PC-9 (cell line): ENCODE data around the gene EXOSC5. TPM values are rescaled to one million over a fixed set of nuclear protein-coding genes. Genes with fewer than 3 reads are reported as not detected.

Experiments
- BruUV-seq: library from RNA; stranded (reverse); fragments of 400-500 nt; replicated peaks from 2 replicates; lab custom pipeline; 2021; lab: Mats Ljungman, UMichigan
- CTCF ChIA-PET: fragments of 300-600 bp; sonication (Branson Sonifier 250); formaldehyde crosslinking; loops from one replicate; lab custom pipeline; 2022; ENCODE audit warnings: antibody characterized with exemption; lab: Charles Lee
- POLR2A ChIA-PET: fragments of 300-600 bp; sonication (Branson Sonifier 250); formaldehyde crosslinking; loops from one replicate; lab custom pipeline; 2022; ENCODE audit warnings: antibody characterized with exemption; ENCODE audit not compliant: unreplicated experiment; lab: Charles Lee
- DNase-seq, 2 experiments: peaks; one replicate each; pipeline versions ENCODE4 v3.0.0 to v3.0.0-alpha.2; 2015 to 2022; ENCODE audit warnings: mixed read lengths in 1 of 2
- H2AFZ ChIP-seq: fragments of 200-600 bp; sonication (generic); 2 replicates; pipeline ENCODE4 v1.8.1; 2017; ENCODE audit warnings: antibody characterized with exemption
- H3F3A ChIP-seq: fragments of 200-600 bp; sonication (generic); 2 replicates; pipeline ENCODE4 v1.8.1; 2017; ENCODE audit warnings: antibody characterized with exemption, mild to moderate bottlenecking, low read depth; ENCODE audit not compliant: insufficient read depth
- H3K27ac ChIP-seq: fragments of 200-600 bp; sonication (generic); 2 replicates; pipeline ENCODE4 v1.6.1; 2016; ENCODE audit warnings: mixed run types
- H3K27me3 ChIP-seq: fragments of 200-600 bp; sonication (generic); 2 replicates; pipeline ENCODE4 v1.6.1; 2016; ENCODE audit warnings: low read depth, mixed run types; ENCODE audit not compliant: insufficient read depth
- H3K36me3 ChIP-seq: fragments of 200-600 bp; sonication (generic); 2 replicates; pipeline ENCODE4 v1.6.1; 2016; ENCODE audit warnings: low read depth, mixed run types
- H3K4me1 ChIP-seq: fragments of 200-600 bp; sonication (generic); replicated peaks from 2 replicates; pipeline ENCODE4 v1.6.1; 2016; ENCODE audit warnings: mixed run types; ENCODE audit not compliant: insufficient read depth
- H3K4me2 ChIP-seq: fragments of 200-600 bp; sonication (generic); 2 replicates; pipeline ENCODE4 v1.6.1; 2017; ENCODE audit warnings: mixed run types
- H3K4me3 ChIP-seq: fragments of 200-600 bp; sonication (generic); 2 replicates; pipeline ENCODE4 v1.6.1; 2016; ENCODE audit warnings: mixed run types
- H3K79me2 ChIP-seq: fragments of 200-600 bp; sonication (generic); 2 replicates; pipeline ENCODE4 v1.6.1; 2017; ENCODE audit warnings: low read depth, mixed run types
- H3K9me2 ChIP-seq: fragments of 200-600 bp; sonication (generic); 2 replicates; pipeline ENCODE4 v1.8.1; 2017; ENCODE audit warnings: mild to moderate bottlenecking; ENCODE audit not compliant: insufficient read depth
- H3K9me3 ChIP-seq: fragments of 200-600 bp; sonication (generic); 2 replicates; pipeline ENCODE4 v1.8.1; 2016; ENCODE audit warnings: low read depth; ENCODE audit not compliant: insufficient read depth
- H4K20me1 ChIP-seq: fragments of 200-600 bp; sonication (generic); 2 replicates; pipeline ENCODE4 v1.8.1; 2017; ENCODE audit not compliant: insufficient read depth
- EZH2 ChIP-seq: fragments of 200-600 bp; sonication (generic); IDR thresholded peaks from 2 replicates; pipeline ENCODE4 v1.8.0; 2017; ENCODE audit warnings: antibody characterized with exemption, low read depth
- intact Hi-C: fragments of 100-400 bp; cut with micrococcal nuclease; formaldehyde crosslinking; loops from one replicate; pipeline ENCODE4 v1.10.0; 2022; ENCODE audit not compliant: unreplicated experiment
- total RNA-seq: library from RNA; stranded (reverse); gene quantifications from 2 replicates; pipeline ENCODE4 v1.2.3, GENCODE V29; 2021
- TF ChIP-seq, protein P1 (sequence below): fragments of 200-600 bp; sonication (generic); conservative IDR thresholded peaks from 2 replicates; pipeline ENCODE4 v1.6.1; 2017; ENCODE audit warnings: mixed run types, antibody characterized with exemption, mild to moderate bottlenecking, moderate library complexity

The EXOSC5 gene
- total RNA-seq, 1 experiment from 2014 or later, result 37.7 TPM

DNA sequence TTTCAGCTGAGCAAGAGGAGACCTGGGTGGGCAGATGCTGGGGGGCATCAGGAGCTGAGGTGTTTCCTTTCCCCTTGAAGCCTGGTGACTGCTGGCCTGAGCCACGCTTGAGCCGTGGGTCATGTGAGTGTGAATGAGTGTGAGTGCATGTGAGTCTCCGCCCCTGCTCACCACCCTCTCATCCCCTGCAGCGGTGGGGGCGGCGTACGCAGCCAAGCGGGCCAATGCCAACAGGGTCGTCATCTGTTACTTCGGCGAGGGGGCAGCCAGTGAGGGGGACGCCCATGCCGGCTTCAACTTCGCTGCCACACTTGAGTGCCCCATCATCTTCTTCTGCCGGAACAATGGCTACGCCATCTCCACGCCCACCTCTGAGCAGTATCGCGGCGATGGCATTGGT is 24.8 kb upstream of the EXOSC5 start:
- Histone ChIP-seq H3K79me2 (no peaks in the 10 kb centered on the region), H2AFZ (no peak overlapping the region), H3F3A (no peaks in the 10 kb centered on the region), H3K27me3 (no peaks in the 10 kb centered on the region), H3K4me2 (no peak overlapping the region), H3K4me1 (no peaks in the 10 kb centered on the region), H3K4me3 (no peak overlapping the region), H3K27ac (no peak overlapping the region), H3K9me2 (no peaks in the 10 kb centered on the region), H4K20me1 (no peaks in the 10 kb centered on the region), H3K9me3 (no peaks in the 10 kb centered on the region), H3K36me3 (0 out of 2 replicates have a peak, but pooled peaks cover 2% of the 10 kb centered on the region)
- no peak for DNase-seq
- no peak for TF ChIP-seq EZH2
- TF ChIP-seq, protein P1, sequence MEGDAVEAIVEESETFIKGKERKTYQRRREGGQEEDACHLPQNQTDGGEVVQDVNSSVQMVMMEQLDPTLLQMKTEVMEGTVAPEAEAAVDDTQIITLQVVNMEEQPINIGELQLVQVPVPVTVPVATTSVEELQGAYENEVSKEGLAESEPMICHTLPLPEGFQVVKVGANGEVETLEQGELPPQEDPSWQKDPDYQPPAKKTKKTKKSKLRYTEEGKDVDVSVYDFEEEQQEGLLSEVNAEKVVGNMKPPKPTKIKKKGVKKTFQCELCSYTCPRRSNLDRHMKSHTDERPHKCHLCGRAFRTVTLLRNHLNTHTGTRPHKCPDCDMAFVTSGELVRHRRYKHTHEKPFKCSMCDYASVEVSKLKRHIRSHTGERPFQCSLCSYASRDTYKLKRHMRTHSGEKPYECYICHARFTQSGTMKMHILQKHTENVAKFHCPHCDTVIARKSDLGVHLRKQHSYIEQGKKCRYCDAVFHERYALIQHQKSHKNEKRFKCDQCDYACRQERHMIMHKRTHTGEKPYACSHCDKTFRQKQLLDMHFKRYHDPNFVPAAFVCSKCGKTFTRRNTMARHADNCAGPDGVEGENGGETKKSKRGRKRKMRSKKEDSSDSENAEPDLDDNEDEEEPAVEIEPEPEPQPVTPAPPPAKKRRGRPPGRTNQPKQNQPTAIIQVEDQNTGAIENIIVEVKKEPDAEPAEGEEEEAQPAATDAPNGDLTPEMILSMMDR, result no peak
- no TSS peak for BruUV-seq
- ChIA-PET CTCF (no interaction called here), POLR2A (no interaction called here)
- intact Hi-C loops, result no loop called here

DNA sequence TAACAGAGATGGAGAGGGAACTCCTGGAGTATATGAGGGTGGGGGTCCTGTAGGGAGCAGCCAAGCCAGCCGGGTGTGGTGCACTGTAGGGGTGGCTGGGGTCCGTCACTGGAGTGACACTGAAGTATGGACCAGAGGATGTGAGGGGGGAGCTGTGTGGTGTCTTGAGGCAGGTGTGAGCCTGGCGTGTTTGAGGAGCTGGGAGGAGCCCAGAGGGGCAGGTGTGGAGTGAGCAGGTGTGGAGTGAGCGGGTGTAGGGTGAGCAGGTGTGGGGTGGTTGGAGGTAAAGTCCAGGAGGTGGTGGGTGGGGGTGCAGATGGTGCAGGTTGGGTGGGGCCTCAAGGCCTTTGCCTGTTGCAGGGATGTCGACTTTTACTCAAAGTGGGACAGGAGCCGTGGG is 24.2 kb upstream of the EXOSC5 start:
- Histone ChIP-seq H3K79me2 (no peaks in the 10 kb centered on the region), H3F3A (no peaks in the 10 kb centered on the region), H3K4me3 (no peak overlapping the region), H3K27me3 (no peaks in the 10 kb centered on the region), H3K4me1 (no peaks in the 10 kb centered on the region), H3K9me3 (no peaks in the 10 kb centered on the region), H3K27ac (no peak overlapping the region), H2AFZ (no peak overlapping the region), H3K9me2 (no peaks in the 10 kb centered on the region), H3K36me3 (0 out of 2 replicates have a peak, but pooled peaks cover 2% of the 10 kb centered on the region), H3K4me2 (no peak overlapping the region), H4K20me1 (no peaks in the 10 kb centered on the region)
- TF ChIP-seq, protein P1, result no peak
- no peak for TF ChIP-seq EZH2
- intact Hi-C loops, result no loop called here
- CTCF ChIA-PET, result no interaction called here
- no TSS peak for BruUV-seq
- no peak for DNase-seq
- POLR2A ChIA-PET, result interaction anchor here (0.7 kb wide), 1 partner anchor 15 kb away, joined by 3 read pairs; no protein-coding TSS in a partner anchor

DNA sequence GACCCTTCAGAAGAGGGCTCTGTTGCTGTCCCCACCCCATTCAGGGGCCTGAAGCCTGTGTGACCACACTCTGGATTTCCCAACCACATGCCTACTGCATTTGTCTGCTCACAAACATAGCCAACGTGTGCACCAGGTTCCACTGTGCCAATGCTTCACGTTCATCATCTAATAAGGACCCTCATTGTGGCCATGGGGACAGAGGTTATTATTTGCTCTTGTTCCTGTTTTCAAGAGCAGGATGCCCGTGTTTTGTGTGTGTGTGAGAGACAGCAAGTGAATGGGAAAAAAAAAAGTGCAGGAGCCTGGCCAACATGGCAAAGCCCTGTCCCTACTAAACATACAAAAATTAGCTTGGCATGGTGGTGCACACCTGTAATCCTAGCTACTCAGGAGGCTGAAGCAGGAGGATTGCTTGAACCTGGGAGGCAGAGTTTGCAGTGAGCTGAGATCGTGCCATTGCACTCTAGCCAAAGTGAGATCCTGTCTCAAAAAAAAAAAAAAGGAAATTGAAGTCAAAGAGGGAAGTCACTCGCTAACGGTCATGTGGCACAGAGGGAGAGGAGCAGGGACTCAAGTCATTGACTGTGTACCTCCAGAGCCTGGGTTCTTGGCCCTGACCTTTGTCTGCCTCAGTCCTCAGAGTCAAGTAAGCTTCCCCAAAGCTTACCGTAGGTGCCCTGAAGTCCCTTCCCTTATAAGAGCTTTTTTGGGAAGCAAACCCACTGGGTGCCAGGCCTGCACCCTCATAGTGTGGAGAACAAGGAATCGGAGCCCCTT is 23.1 kb upstream of the EXOSC5 start:
- BruUV-seq, result no TSS peak
- no peak overlapping the region for H2AFZ ChIP-seq
- H3K4me3 ChIP-seq, result no peak overlapping the region
- intact Hi-C loops, result no loop called here
- ChIA-PET POLR2A (no interaction called here), CTCF (no interaction called here)
- no peaks in the 10 kb centered on the region for H3F3A ChIP-seq
- H3K79me2 ChIP-seq, result no peaks in the 10 kb centered on the region
- no peak for TF ChIP-seq EZH2
- TF ChIP-seq, protein P1, result no peak
- no peaks in the 10 kb centered on the region for H3K27me3 ChIP-seq
- no peak for DNase-seq
- H3K36me3 ChIP-seq, result 0 out of 2 replicates have a peak, but pooled peaks cover 2% of the 10 kb centered on the region
- no peak overlapping the region for H3K27ac ChIP-seq
- H4K20me1 ChIP-seq, result no peaks in the 10 kb centered on the region
- no peak overlapping the region for H3K4me2 ChIP-seq
- no peaks in the 10 kb centered on the region for H3K9me3 ChIP-seq
- H3K4me1 ChIP-seq, result no peaks in the 10 kb centered on the region
- no peaks in the 10 kb centered on the region for H3K9me2 ChIP-seq
